HEK293T (cell line): ENCODE measurements around the gene CTU1.

Experiments
- CTCF ChIA-PET: fragments of 350-600 bp; formaldehyde crosslinking; extraction: SDS; loops from one replicate; lab custom pipeline; 2021; ENCODE audit warnings: antibody characterized with exemption, inconsistent platforms; lab: Yijun Ruan, JAX
- POLR2A ChIA-PET: fragments of 350-600 bp; formaldehyde crosslinking; extraction: SDS; loops from one replicate; lab custom pipeline; 2020; ENCODE audit warnings: antibody characterized with exemption, inconsistent platforms; lab: Yijun Ruan, JAX
- DNase-seq: peaks from one replicate; pipeline ENCODE4 v3.0.0; 2012; ENCODE audit warnings: mixed read lengths; ENCODE audit errors: extremely low spot score
- ARNT ChIP-seq: fragments of 450-650 bp; IDR thresholded peaks from 2 replicates; pipeline ENCODE4 v1.6.1; 2017; ENCODE audit warnings: mild to moderate bottlenecking
- BHLHE40 ChIP-seq: fragments of 450-650 bp; IDR thresholded peaks from 2 replicates; pipeline ENCODE4 v1.6.1; 2016; ENCODE audit warnings: mild to moderate bottlenecking, moderate library complexity, borderline replicate concordance
- CTBP1 ChIP-seq: fragments of 450-650 bp; IDR thresholded peaks from 2 replicates; pipeline ENCODE4 v1.6.1; 2016; ENCODE audit warnings: borderline replicate concordance
- ELF4 ChIP-seq: fragments of 450-650 bp; IDR thresholded peaks from 2 replicates; pipeline ENCODE4 v1.6.1; 2017; ENCODE audit warnings: antibody characterized with exemption
- FOXA1 ChIP-seq: fragments of 450-650 bp; IDR thresholded peaks from 2 replicates; pipeline ENCODE4 v1.6.1; 2016; ENCODE audit warnings: mild to moderate bottlenecking
- FOXK2 ChIP-seq: fragments of 450-650 bp; IDR thresholded peaks from 2 replicates; pipeline ENCODE4 v1.6.1; 2016; ENCODE audit warnings: mild to moderate bottlenecking
- FOXM1 ChIP-seq: fragments of 450-650 bp; IDR thresholded peaks from 2 replicates; pipeline ENCODE4 v1.6.1; 2017; ENCODE audit warnings: mild to moderate bottlenecking, borderline replicate concordance
- HDGF ChIP-seq: fragments of 450-650 bp; IDR thresholded peaks from 2 replicates; pipeline ENCODE4 v1.6.1; 2017; ENCODE audit warnings: antibody characterized with exemption, borderline replicate concordance
- L3MBTL2 ChIP-seq: fragments of 450-650 bp; conservative IDR thresholded peaks from 2 replicates; pipeline ENCODE4 v1.6.1; 2016; ENCODE audit warnings: mild to moderate bottlenecking
- LEF1 ChIP-seq: fragments of 450-650 bp; IDR thresholded peaks from 2 replicates; pipeline ENCODE4 v1.6.1; 2017; ENCODE audit warnings: mild to moderate bottlenecking, borderline replicate concordance
- NFRKB ChIP-seq: fragments of 450-650 bp; IDR thresholded peaks from 2 replicates; pipeline ENCODE4 v1.6.1; 2016; ENCODE audit warnings: mild to moderate bottlenecking, moderate library complexity
- PKNOX1 ChIP-seq: fragments of 450-650 bp; IDR thresholded peaks from 2 replicates; pipeline ENCODE4 v1.6.1; 2016
- SP1 ChIP-seq: fragments of 450-650 bp; IDR thresholded peaks from 2 replicates; pipeline ENCODE4 v1.6.1; 2017
- SUZ12 ChIP-seq: fragments of 450-650 bp; IDR thresholded peaks from 2 replicates; pipeline ENCODE4 v1.6.1; 2016; ENCODE audit warnings: mild to moderate bottlenecking
- TARDBP ChIP-seq: fragments of 450-650 bp; IDR thresholded peaks from 2 replicates; pipeline ENCODE4 v1.6.1; 2016
- ZNF384 ChIP-seq: fragments of 450-650 bp; IDR thresholded peaks from 2 replicates; pipeline ENCODE4 v1.6.1; 2016

The CTU1 gene

GRCh38 chr19:51129716-51130115 lies 21.5 kb upstream of the CTU1 start:
- CTCF ChIA-PET: interaction anchor here (0.5 kb wide), 1 partner anchor 1980 kb away, joined by 4 read pairs; no protein-coding TSS in a partner anchor
- DNase-seq: no peak
- no peak for TF ChIP-seq FOXM1
- TF ChIP-seq L3MBTL2: no peak
- TF ChIP-seq PKNOX1: no peak
- TF ChIP-seq ELF4: no peak
- TF ChIP-seq NFRKB: no peak
- TF ChIP-seq SUZ12: no peak
- no peak for TF ChIP-seq FOXA1
- no peak for TF ChIP-seq ARNT
- TF ChIP-seq CTBP1: no peak
- TF ChIP-seq FOXK2: no peak
- no peak for TF ChIP-seq SP1
- TF ChIP-seq BHLHE40: no peak
- no peak for TF ChIP-seq TARDBP
- TF ChIP-seq ZNF384: no peak
- TF ChIP-seq HDGF: no peak
- TF ChIP-seq LEF1: no peak
- POLR2A ChIA-PET: no interaction called here

- DNase-seq: no peak
- ChIA-PET POLR2A (no interaction called here), CTCF (interaction anchor here (0.7 kb wide), 1 partner anchor 111 kb away, joined by 3 read pairs; no protein-coding TSS in a partner anchor)
- TF ChIP-seq ELF4 (no peak), FOXA1 (no peak), NFRKB (no peak), ARNT (no peak), PKNOX1 (no peak), BHLHE40 (no peak), L3MBTL2 (no peak), SP1 (no peak), ZNF384 (no peak), FOXK2 (no peak), SUZ12 (no peak)
These were observed 20.0 kb upstream of the CTU1 start for GRCh38 chr19:51128227-51128626.

- ChIA-PET POLR2A (no interaction called here), CTCF (interaction anchor here (0.7 kb wide), 1 partner anchor 110 kb away, joined by 3 read pairs; no protein-coding TSS in a partner anchor)
- no peak for DNase-seq
- TF ChIP-seq SP1 (no peak), SUZ12 (no peak), FOXA1 (no peak), ELF4 (no peak), BHLHE40 (no peak), PKNOX1 (no peak), ARNT (no peak), NFRKB (no peak), TARDBP (no peak), FOXK2 (no peak), L3MBTL2 (no peak)
These were observed 19.5 kb upstream of the CTU1 start for GRCh38 chr19:51127755-51128154.

GRCh38 chr19:51127032-51127431 lies 18.8 kb upstream of the CTU1 start:
- no peak for TF ChIP-seq HDGF
- no peak for TF ChIP-seq L3MBTL2
- no peak for TF ChIP-seq SP1
- no peak for TF ChIP-seq FOXA1
- TF ChIP-seq ELF4: no peak
- no peak for TF ChIP-seq FOXM1
- TF ChIP-seq SUZ12: no peak
- TF ChIP-seq FOXK2: no peak
- no peak for TF ChIP-seq BHLHE40
- no peak for TF ChIP-seq TARDBP
- no peak for TF ChIP-seq LEF1
- TF ChIP-seq ARNT: no peak
- TF ChIP-seq ZNF384: no peak
- no peak for TF ChIP-seq NFRKB
- TF ChIP-seq PKNOX1: no peak
- no peak for TF ChIP-seq CTBP1
- POLR2A ChIA-PET: no interaction called here
- no peak for DNase-seq
- CTCF ChIA-PET: no interaction called here

GRCh38 chr19:51125421-51126075 lies 17.3 kb upstream of the CTU1 start:
- ChIA-PET POLR2A (no interaction called here), CTCF (interaction anchor here (0.5 kb wide), 1 partner anchor 14 kb away, joined by 3 read pairs; no protein-coding TSS in a partner anchor)
- TF ChIP-seq LEF1: no peak
- no peak for TF ChIP-seq TARDBP
- TF ChIP-seq CTBP1: no peak
- no peak for TF ChIP-seq HDGF
- no peak for TF ChIP-seq FOXK2
- TF ChIP-seq ARNT: no peak
- no peak for TF ChIP-seq PKNOX1
- TF ChIP-seq ELF4: no peak
- no peak for TF ChIP-seq SUZ12
- TF ChIP-seq ZNF384: no peak
- TF ChIP-seq FOXM1: no peak
- no peak for TF ChIP-seq BHLHE40
- TF ChIP-seq NFRKB: no peak
- TF ChIP-seq FOXA1: no peak
- TF ChIP-seq SP1: no peak
- no peak for TF ChIP-seq L3MBTL2
- no peak for DNase-seq
